MM.1S (cell line): ENCODE measurements around the gene CDK11B.

ENCODE experiments used
- DNase-seq: peaks from one replicate; pipeline ENCODE4 v3.0.0-alpha.2; 2015
- H2AFZ ChIP-seq: fragments of 300-600 bp; sonication (generic); 2 replicates; pipeline ENCODE4 v1.6.0; 2016; ENCODE audit warnings: antibody characterized with exemption, low read length
- H3F3A ChIP-seq: fragments of 300-600 bp; sonication (generic); 2 replicates; pipeline ENCODE4 v1.6.1; 2016; ENCODE audit warnings: mild to moderate bottlenecking, antibody characterized with exemption, low read length, moderate library complexity, mixed read lengths; ENCODE audit not compliant: insufficient read depth
- H3K27ac ChIP-seq: fragments of 300-600 bp; sonication (generic); 2 replicates; pipeline ENCODE4 v1.5.1; 2016; ENCODE audit warnings: mild to moderate bottlenecking, low read length
- H3K27me3 ChIP-seq: fragments of 300-600 bp; sonication (generic); replicated peaks from 2 replicates; pipeline ENCODE4 v1.6.0; 2016; ENCODE audit warnings: low read length; ENCODE audit not compliant: insufficient read depth
- H3K36me3 ChIP-seq: fragments of 300-600 bp; sonication (generic); replicated peaks from 2 replicates; pipeline ENCODE4 v1.6.1; 2016; ENCODE audit warnings: mild to moderate bottlenecking, low read length, mixed read lengths; ENCODE audit not compliant: insufficient read depth
- H3K4me1 ChIP-seq: fragments of 300-600 bp; sonication (generic); 2 replicates; pipeline ENCODE4 v1.6.1; 2016; ENCODE audit warnings: low read length, mixed read lengths
- H3K4me2 ChIP-seq: fragments of 300-600 bp; sonication (generic); 2 replicates; pipeline ENCODE4 v1.6.0; 2016; ENCODE audit warnings: low read depth, low read length
- H3K4me3 ChIP-seq: fragments of 300-600 bp; sonication (generic); 2 replicates; pipeline ENCODE4 v1.5.1; 2016; ENCODE audit warnings: low read length, mixed read lengths
- H3K79me2 ChIP-seq: fragments of 300-600 bp; sonication (generic); 2 replicates; pipeline ENCODE4 v1.6.1; 2016; ENCODE audit warnings: mixed run types, low read length, mixed read lengths
- H3K9ac ChIP-seq: fragments of 300-600 bp; sonication (generic); 2 replicates; pipeline ENCODE4 v1.6.1; 2016; ENCODE audit warnings: low read length, mixed read lengths
- H3K9me2 ChIP-seq: fragments of 300-600 bp; sonication (generic); replicated peaks from 2 replicates; pipeline ENCODE4 v1.6.1; 2016; ENCODE audit warnings: mild to moderate bottlenecking, low read length, mixed read lengths; ENCODE audit not compliant: insufficient read depth
- H3K9me3 ChIP-seq: fragments of 300-600 bp; sonication (generic); replicated peaks from 2 replicates; pipeline ENCODE4 v1.6.1; 2016; ENCODE audit warnings: mild to moderate bottlenecking, low read length, mixed read lengths; ENCODE audit not compliant: insufficient read depth
- H4K20me1 ChIP-seq: fragments of 300-600 bp; sonication (generic); 2 replicates; pipeline ENCODE4 v1.6.1; 2016; ENCODE audit warnings: mild to moderate bottlenecking, low read length, moderate library complexity, mixed read lengths; ENCODE audit not compliant: insufficient read depth
- EZH2 ChIP-seq: fragments of 300-600 bp; sonication (generic); optimal IDR thresholded peaks from 2 replicates; pipeline ENCODE3; 2017; ENCODE audit warnings: low read depth, mild to moderate bottlenecking, antibody characterized with exemption, low read length, mixed read lengths
- EZH2phosphoT487 ChIP-seq: fragments of 300-600 bp; sonication (generic); IDR thresholded peaks from 2 replicates; pipeline ENCODE4 v1.6.1; 2018; ENCODE audit warnings: antibody characterized with exemption, low read length
- TF ChIP-seq, protein P1 (sequence below): fragments of 300-600 bp; sonication (generic); IDR thresholded peaks from 2 replicates; pipeline ENCODE4 v1.5.1; 2016; ENCODE audit warnings: antibody characterized with exemption, low read length, mixed read lengths

The CDK11B gene

GRCh38 chr1:1630191-1630964, 28.4 kb downstream of the CDK11B start:
- no peaks in the 10 kb centered on the region for H3F3A ChIP-seq
- peak overlapping the region; percentile 42; the same call in 1 of the 2 replicates for H3K9ac ChIP-seq
- H3K4me3 ChIP-seq, result peak overlapping the region; percentile 44
- peak overlapping the region; percentile 77 for H2AFZ ChIP-seq
- no peaks in the 10 kb centered on the region for H3K9me3 ChIP-seq
- peaks cover 4% of the 10 kb centered on the region; the same call in 1 of the 2 replicates for H3K4me1 ChIP-seq
- no peak for TF ChIP-seq EZH2phosphoT487
- TF ChIP-seq, protein P1, sequence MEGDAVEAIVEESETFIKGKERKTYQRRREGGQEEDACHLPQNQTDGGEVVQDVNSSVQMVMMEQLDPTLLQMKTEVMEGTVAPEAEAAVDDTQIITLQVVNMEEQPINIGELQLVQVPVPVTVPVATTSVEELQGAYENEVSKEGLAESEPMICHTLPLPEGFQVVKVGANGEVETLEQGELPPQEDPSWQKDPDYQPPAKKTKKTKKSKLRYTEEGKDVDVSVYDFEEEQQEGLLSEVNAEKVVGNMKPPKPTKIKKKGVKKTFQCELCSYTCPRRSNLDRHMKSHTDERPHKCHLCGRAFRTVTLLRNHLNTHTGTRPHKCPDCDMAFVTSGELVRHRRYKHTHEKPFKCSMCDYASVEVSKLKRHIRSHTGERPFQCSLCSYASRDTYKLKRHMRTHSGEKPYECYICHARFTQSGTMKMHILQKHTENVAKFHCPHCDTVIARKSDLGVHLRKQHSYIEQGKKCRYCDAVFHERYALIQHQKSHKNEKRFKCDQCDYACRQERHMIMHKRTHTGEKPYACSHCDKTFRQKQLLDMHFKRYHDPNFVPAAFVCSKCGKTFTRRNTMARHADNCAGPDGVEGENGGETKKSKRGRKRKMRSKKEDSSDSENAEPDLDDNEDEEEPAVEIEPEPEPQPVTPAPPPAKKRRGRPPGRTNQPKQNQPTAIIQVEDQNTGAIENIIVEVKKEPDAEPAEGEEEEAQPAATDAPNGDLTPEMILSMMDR, result no peak
- no peak for TF ChIP-seq EZH2
- no peaks in the 10 kb centered on the region for H4K20me1 ChIP-seq
- peak; percentile 93 for DNase-seq
- peak overlapping the region; percentile 81 for H3K4me2 ChIP-seq
- no peaks in the 10 kb centered on the region for H3K79me2 ChIP-seq
- H3K27me3 ChIP-seq, result peaks cover 13% of the 10 kb centered on the region
- H3K36me3 ChIP-seq, result no peaks in the 10 kb centered on the region
- H3K27ac ChIP-seq, result no peak overlapping the region
- no peaks in the 10 kb centered on the region for H3K9me2 ChIP-seq

- Histone ChIP-seq H3F3A (no peaks in the 10 kb centered on the region), H3K27ac (no peak overlapping the region), H3K9ac (no peak overlapping the region), H3K9me3 (no peaks in the 10 kb centered on the region), H3K79me2 (no peaks in the 10 kb centered on the region), H3K9me2 (no peaks in the 10 kb centered on the region), H2AFZ (no peak overlapping the region), H4K20me1 (no peaks in the 10 kb centered on the region), H3K4me1 (peaks cover 4% of the 10 kb centered on the region; the same call in 1 of the 2 replicates), H3K4me2 (no peak overlapping the region), H3K4me3 (no peak overlapping the region; the same call in 1 of the 2 replicates), H3K27me3 (peaks cover 13% of the 10 kb centered on the region), H3K36me3 (no peaks in the 10 kb centered on the region)
- TF ChIP-seq EZH2 (no peak), EZH2phosphoT487 (no peak)
- TF ChIP-seq, protein P1, result no peak
- no peak for DNase-seq
These were observed 29.2 kb downstream of the CDK11B start for GRCh38 chr1:1629430-1630190.

- H3K9me3 ChIP-seq, result no peaks in the 10 kb centered on the region
- H3K4me3 ChIP-seq, result no peak overlapping the region; the same call in 1 of the 2 replicates
- no peak overlapping the region for H3K4me2 ChIP-seq
- H3K36me3 ChIP-seq, result no peaks in the 10 kb centered on the region
- H3K9me2 ChIP-seq, result no peaks in the 10 kb centered on the region
- no peak for DNase-seq
- peaks cover 4% of the 10 kb centered on the region; the same call in 1 of the 2 replicates for H3K4me1 ChIP-seq
- H3F3A ChIP-seq, result no peaks in the 10 kb centered on the region
- H3K27ac ChIP-seq, result no peak overlapping the region
- no peak overlapping the region for H3K9ac ChIP-seq
- H2AFZ ChIP-seq, result no peak overlapping the region
- peaks cover 13% of the 10 kb centered on the region for H3K27me3 ChIP-seq
- H3K79me2 ChIP-seq, result no peaks in the 10 kb centered on the region
- no peaks in the 10 kb centered on the region for H4K20me1 ChIP-seq
- TF ChIP-seq, protein P1, result no peak
- TF ChIP-seq EZH2, result no peak
- TF ChIP-seq EZH2phosphoT487, result no peak
These were observed 29.9 kb downstream of the CDK11B start for GRCh38 chr1:1628754-1629429.
